ENCODE data around the gene GBP6. TPM values are rescaled to one million over a fixed set of nuclear protein-coding genes. Genes with fewer than 3 reads are reported as not detected.

The GBP6 gene
- total RNA-seq, 5 donors from 2014 or later (not counting 1 experiment from before 2014, with no cell fraction given): 0.13 to 0.83 (median 0.18) TPM; not detected in 1

GRCh38 chr1:89354205-89354604 is 9.7 kb upstream of the GBP6 start:
- Histone ChIP-seq H3K4me3 (ENCODE audit: control insufficient read depth in 1 of 2, extremely low read depth in 1 of 2, low read length in 1 of 2) (no peak overlapping the region), H3K27me3 (replicated peaks in 1 of 2; ENCODE audit: control insufficient read depth in 2 of 2, extremely low read depth in 1 of 2, insufficient read depth in 2 of 2, low read length in 1 of 2) (no peaks in the 10 kb centered on the region), H3K4me1 (ENCODE audit: control insufficient read depth in 1 of 2, extremely low read depth in 1 of 2, insufficient read depth in 2 of 2, low read length in 2 of 2) (peaks cover 0 to 5% of the 10 kb centered on the region in 2 experiments), H3K36me3 (ENCODE audit: control insufficient read depth in 2 of 2, extremely low read depth in 1 of 2, insufficient read depth in 1 of 2, low read length in 1 of 2) (no peaks in the 10 kb centered on the region), H3K27ac (ENCODE audit: low read length) (no peak overlapping the region), H3K9me3 (no peaks in the 10 kb centered on the region)
- DNase-seq (no peak), ATAC-seq (replicated peaks in 1 of 4) (no peak)
- H3K27ac Mint-ChIP-seq: no peak overlapping the region
- H3K27me3 Mint-ChIP-seq: no peaks in the 10 kb centered on the region
- no CpG with 5 or more reads among the region's 3 CpGs for WGBS (ENCODE audit: insufficient coverage)
- H3K4me3 Mint-ChIP-seq: no peak overlapping the region
- POLR2A ChIA-PET: interaction anchor here in 1 of 2 donors (0.6 kb wide), 1 partner anchor 347 kb away, joined by 5 read pairs; no protein-coding TSS in a partner anchor
- H3K9me3 Mint-ChIP-seq: no peaks in the 10 kb centered on the region
- H3K4me1 Mint-ChIP-seq: peaks cover 33 to 48% (median 38%) of the 10 kb centered on the region in 3 donors
- no peaks in the 10 kb centered on the region for H3K36me3 Mint-ChIP-seq
- CTCF ChIA-PET: interaction anchor here in 1 of 2 donors (1.1 to 1.6 kb wide), 2 partner anchors 353 to 356 kb away, joined by 4 to 5 read pairs; no protein-coding TSS in a partner anchor

- no peak for ATAC-seq (replicated peaks in 1 of 4)
Observed at GRCh38 chr1:89355056-89355455, 8.8 kb upstream of the GBP6 start.

GRCh38 chr1:89356658-89357400 is 7.0 kb upstream of the GBP6 start:
- DNase-seq: no peak
- H3K27me3 ChIP-seq (replicated peaks in 1 of 2; ENCODE audit: control insufficient read depth in 2 of 2, extremely low read depth in 1 of 2, insufficient read depth in 2 of 2, low read length in 1 of 2): no peaks in the 10 kb centered on the region
- Mint-ChIP-seq H3K4me1 (peaks cover 33 to 47% (median 34%) of the 10 kb centered on the region in 3 donors), H3K4me3 (peak overlapping the region in 1 of 3 donors; percentile 25), H3K9me3 (no peaks in the 10 kb centered on the region), H3K36me3 (no peaks in the 10 kb centered on the region), H3K27ac (peak overlapping the region in 1 of 2 donors; percentile 37), H3K27me3 (no peaks in the 10 kb centered on the region)
- ChIA-PET POLR2A (no interaction called here), CTCF (interaction anchor here (0.6 to 4.3 kb wide), 10 partner anchors 154 to 373 kb away, joined by 3 to 24 read pairs (median 4); no protein-coding TSS in a partner anchor)
- H3K36me3 ChIP-seq (ENCODE audit: control insufficient read depth in 2 of 2, extremely low read depth in 1 of 2, insufficient read depth in 1 of 2, low read length in 1 of 2): no peaks in the 10 kb centered on the region
- H3K4me3 ChIP-seq (ENCODE audit: control insufficient read depth in 1 of 2, extremely low read depth in 1 of 2, low read length in 1 of 2): no peak overlapping the region
- WGBS (ENCODE audit: insufficient coverage): 96% methylated on average over 5 of the region's 8 CpGs
- no peak overlapping the region for H3K27ac ChIP-seq (ENCODE audit: low read length)
- no peak for ATAC-seq (replicated peaks in 1 of 4)
- no peaks in the 10 kb centered on the region for H3K9me3 ChIP-seq
- H3K4me1 ChIP-seq (ENCODE audit: control insufficient read depth in 1 of 2, extremely low read depth in 1 of 2, insufficient read depth in 2 of 2, low read length in 2 of 2): peaks cover 0 to 5% of the 10 kb centered on the region in 2 experiments

More at GRCh38 chr1:89355056-89355455, 8.8 kb upstream of the GBP6 start:
- ChIA-PET CTCF (interaction anchor here (0.5 to 1.6 kb wide), 9 partner anchors 12 to 371 kb away, joined by 3 to 5 read pairs (median 4); no protein-coding TSS in a partner anchor), POLR2A (interaction anchor here in 1 of 2 donors (0.6 to 1.1 kb wide), 2 partner anchors 10 to 99 kb away, joined by 4 read pairs; no protein-coding TSS in a partner anchor)
- Histone ChIP-seq H3K4me1 (ENCODE audit: control insufficient read depth in 1 of 2, extremely low read depth in 1 of 2, insufficient read depth in 2 of 2, low read length in 2 of 2) (peaks cover 0 to 5% of the 10 kb centered on the region in 2 experiments), H3K27ac (ENCODE audit: low read length) (no peak overlapping the region), H3K36me3 (ENCODE audit: control insufficient read depth in 2 of 2, extremely low read depth in 1 of 2, insufficient read depth in 1 of 2, low read length in 1 of 2) (no peaks in the 10 kb centered on the region), H3K4me3 (ENCODE audit: control insufficient read depth in 1 of 2, extremely low read depth in 1 of 2, low read length in 1 of 2) (no peak overlapping the region), H3K9me3 (no peaks in the 10 kb centered on the region), H3K27me3 (replicated peaks in 1 of 2; ENCODE audit: control insufficient read depth in 2 of 2, extremely low read depth in 1 of 2, insufficient read depth in 2 of 2, low read length in 1 of 2) (no peaks in the 10 kb centered on the region)
- no peaks in the 10 kb centered on the region for H3K9me3 Mint-ChIP-seq
- no CpG with 5 or more reads among the region's 1 CpG for WGBS (ENCODE audit: insufficient coverage)
- no peaks in the 10 kb centered on the region for H3K27me3 Mint-ChIP-seq
- H3K4me1 Mint-ChIP-seq: peaks cover 33 to 48% (median 38%) of the 10 kb centered on the region in 3 donors
- no peak overlapping the region for H3K27ac Mint-ChIP-seq
- H3K36me3 Mint-ChIP-seq: no peaks in the 10 kb centered on the region
- H3K4me3 Mint-ChIP-seq: no peak overlapping the region
- DNase-seq: no peak

- peak overlapping the region; percentile 65 to 84 for H3K27ac Mint-ChIP-seq
- no peaks in the 10 kb centered on the region for H3K36me3 Mint-ChIP-seq
- WGBS (ENCODE audit: insufficient coverage): 50% methylated on average over 2 of the region's 8 CpGs
- CTCF ChIA-PET: interaction anchor here (0.6 to 4.3 kb wide), 29 partner anchors 17 to 503 kb away, joined by 3 to 24 read pairs (median 4); partner anchors contain the start of genes GBP4 (in 1 of the 2) and GBP5 (in 1 of the 2)
- H3K27me3 ChIP-seq (replicated peaks in 1 of 2; ENCODE audit: control insufficient read depth in 2 of 2, extremely low read depth in 1 of 2, insufficient read depth in 2 of 2, low read length in 1 of 2): no peaks in the 10 kb centered on the region
- peaks cover 0 to 5% of the 10 kb centered on the region in 2 experiments for H3K4me1 ChIP-seq (ENCODE audit: control insufficient read depth in 1 of 2, extremely low read depth in 1 of 2, insufficient read depth in 2 of 2, low read length in 2 of 2)
- H3K9me3 Mint-ChIP-seq: no peaks in the 10 kb centered on the region
- no peaks in the 10 kb centered on the region for H3K36me3 ChIP-seq (ENCODE audit: control insufficient read depth in 2 of 2, extremely low read depth in 1 of 2, insufficient read depth in 1 of 2, low read length in 1 of 2)
- H3K4me3 Mint-ChIP-seq: peak overlapping the region in 2 of 3 donors; percentile 0 to 60
- DNase-seq (peak; percentile 58 to 88 (median 79)), ATAC-seq (replicated peaks in 1 of 4) (peak; percentile 91 to 97 (median 95))
- no peaks in the 10 kb centered on the region for H3K27me3 Mint-ChIP-seq
- POLR2A ChIA-PET: interaction anchor here in 1 of 2 donors (0.7 kb wide), 1 partner anchor 374 kb away, joined by 3 read pairs; no protein-coding TSS in a partner anchor
- no peaks in the 10 kb centered on the region for H3K9me3 ChIP-seq
- peaks cover 36 to 47% (median 37%) of the 10 kb centered on the region in 3 donors for H3K4me1 Mint-ChIP-seq
- no peak overlapping the region for H3K27ac ChIP-seq (ENCODE audit: low read length)
- no peak overlapping the region for H3K4me3 ChIP-seq (ENCODE audit: control insufficient read depth in 1 of 2, extremely low read depth in 1 of 2, low read length in 1 of 2)
Observed at GRCh38 chr1:89358287-89358893, 5.5 kb upstream of the GBP6 start.

GRCh38 chr1:89360716-89361115 is 3.1 kb upstream of the GBP6 start:
- Histone ChIP-seq H3K27me3 (replicated peaks in 1 of 2; ENCODE audit: control insufficient read depth in 2 of 2, extremely low read depth in 1 of 2, insufficient read depth in 2 of 2, low read length in 1 of 2) (no peaks in the 10 kb centered on the region), H3K4me1 (ENCODE audit: control insufficient read depth in 1 of 2, extremely low read depth in 1 of 2, insufficient read depth in 2 of 2, low read length in 2 of 2) (peaks cover 0 to 10% of the 10 kb centered on the region in 2 experiments), H3K4me3 (ENCODE audit: control insufficient read depth in 1 of 2, extremely low read depth in 1 of 2, low read length in 1 of 2) (no peak overlapping the region), H3K36me3 (ENCODE audit: control insufficient read depth in 2 of 2, extremely low read depth in 1 of 2, insufficient read depth in 1 of 2, low read length in 1 of 2) (no peaks in the 10 kb centered on the region), H3K9me3 (no peaks in the 10 kb centered on the region), H3K27ac (ENCODE audit: low read length) (no peak overlapping the region)
- Mint-ChIP-seq H3K4me1 (peaks cover 33 to 41% (median 39%) of the 10 kb centered on the region in 3 donors), H3K36me3 (no peaks in the 10 kb centered on the region), H3K4me3 (no peak overlapping the region), H3K27ac (no peak overlapping the region), H3K27me3 (no peaks in the 10 kb centered on the region), H3K9me3 (no peaks in the 10 kb centered on the region)
- CTCF ChIA-PET: interaction anchor here (0.7 to 1.7 kb wide), 4 partner anchors 275 to 377 kb away, joined by 3 to 8 read pairs (median 6); no protein-coding TSS in a partner anchor
- no peak for DNase-seq
- ATAC-seq (replicated peaks in 1 of 4): no peak
- POLR2A ChIA-PET: interaction anchor here (0.5 to 0.6 kb wide), 2 partner anchors 46 to 166 kb away, joined by 3 to 5 read pairs; no protein-coding TSS in a partner anchor
- WGBS (ENCODE audit: insufficient coverage): no CpG with 5 or more reads among the region's 1 CpG

- ChIA-PET POLR2A (no interaction called here), CTCF (interaction anchor here (0.7 to 1.8 kb wide), 7 partner anchors 10 to 378 kb away, joined by 3 to 8 read pairs (median 5); no protein-coding TSS in a partner anchor)
- Mint-ChIP-seq H3K4me1 (peaks cover 31 to 36% (median 32%) of the 10 kb centered on the region in 3 donors), H3K4me3 (no peak overlapping the region), H3K27ac (no peak overlapping the region), H3K9me3 (no peaks in the 10 kb centered on the region), H3K36me3 (no peaks in the 10 kb centered on the region), H3K27me3 (no peaks in the 10 kb centered on the region)
- Histone ChIP-seq H3K9me3 (no peaks in the 10 kb centered on the region), H3K27ac (ENCODE audit: low read length) (no peak overlapping the region), H3K36me3 (ENCODE audit: control insufficient read depth in 2 of 2, extremely low read depth in 1 of 2, insufficient read depth in 1 of 2, low read length in 1 of 2) (no peaks in the 10 kb centered on the region), H3K4me1 (ENCODE audit: control insufficient read depth in 1 of 2, extremely low read depth in 1 of 2, insufficient read depth in 2 of 2, low read length in 2 of 2) (peaks cover 0 to 10% of the 10 kb centered on the region in 2 experiments), H3K4me3 (ENCODE audit: control insufficient read depth in 1 of 2, extremely low read depth in 1 of 2, low read length in 1 of 2) (no peak overlapping the region), H3K27me3 (replicated peaks in 1 of 2; ENCODE audit: control insufficient read depth in 2 of 2, extremely low read depth in 1 of 2, insufficient read depth in 2 of 2, low read length in 1 of 2) (no peaks in the 10 kb centered on the region)
- ATAC-seq (replicated peaks in 1 of 4): no peak
- DNase-seq: no peak
- WGBS (ENCODE audit: insufficient coverage): 97% methylated on average over 3 of the region's 3 CpGs
Observed at GRCh38 chr1:89361681-89362080, 2.2 kb upstream of the GBP6 start.

Measured in T-cell (primary cell).